Uterus (tissue), 2 donors: ENCODE measurements around the gene TMC6.

Experiments
- CTCF ChIP-seq, 4 experiments: fragments of 200-600 bp in 2 of 4; fragments of 450-650 bp in 2 of 4; sonication (generic) in 2 of 4; IDR thresholded peaks; one replicate each; pipeline ENCODE4 v1.5.1; 2016 to 2019; ENCODE audit warnings: antibody characterized with exemption in 4 of 4, mild to moderate bottlenecking in 2 of 4, moderate library complexity in 1 of 4
- POLR2A ChIP-seq, 2 donors: fragments of 450-650 bp; IDR thresholded peaks; one replicate each; pipeline ENCODE4 v1.6.1; 2016; ENCODE audit warnings: antibody characterized with exemption in 2 of 2, mild to moderate bottlenecking in 1 of 2, moderate library complexity in 1 of 2

GRCh38 chr17:78086740-78087139 lies 41.8 kb downstream of the TMC6 start:
- TF ChIP-seq POLR2A (IDR thresholded peaks at IDR 0.05), result no peak
- no peak for TF ChIP-seq CTCF (IDR thresholded peaks at IDR 0.05)
